ENCODE data around the gene SLC22A16.
A peak's percentile ranks its signal among the peaks of the same experiment; 100 is the strongest.
"Not testable (repeated sequence)": the region's sequence is repeated elsewhere in the genome, so short reads cannot be mapped to it uniquely, and the experiment has no call there.

DNA sequence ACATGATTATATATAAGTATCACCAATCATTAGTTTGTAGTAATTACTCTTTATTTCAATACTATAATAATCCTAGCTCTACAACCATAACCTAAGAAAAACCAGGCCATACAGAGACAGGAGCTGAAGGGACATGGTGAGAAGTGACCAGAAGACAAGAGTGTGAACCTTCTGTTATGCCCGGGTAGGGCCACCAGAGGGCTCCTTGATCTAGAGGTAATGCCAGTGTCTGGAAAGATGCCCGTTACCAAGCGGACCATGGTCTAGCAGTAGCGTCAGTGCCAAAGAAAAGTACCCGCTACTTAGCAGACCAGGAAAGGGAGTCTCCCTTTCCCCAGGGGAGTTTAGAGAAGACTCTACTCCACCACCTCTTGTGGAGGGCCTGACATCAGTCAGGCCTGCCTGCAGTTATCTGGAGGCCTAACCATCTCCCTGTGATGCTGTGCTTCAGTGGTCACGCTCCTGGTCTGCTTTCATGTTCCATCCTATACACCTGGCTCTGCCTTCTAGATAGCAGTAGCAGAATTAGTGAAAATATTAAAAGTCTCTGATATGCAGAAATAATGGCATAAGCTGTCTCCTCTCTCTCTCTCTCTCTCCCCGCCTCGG, 18.7 kb downstream of the SLC22A16 start:
- TF ChIP-seq, protein P1, sequence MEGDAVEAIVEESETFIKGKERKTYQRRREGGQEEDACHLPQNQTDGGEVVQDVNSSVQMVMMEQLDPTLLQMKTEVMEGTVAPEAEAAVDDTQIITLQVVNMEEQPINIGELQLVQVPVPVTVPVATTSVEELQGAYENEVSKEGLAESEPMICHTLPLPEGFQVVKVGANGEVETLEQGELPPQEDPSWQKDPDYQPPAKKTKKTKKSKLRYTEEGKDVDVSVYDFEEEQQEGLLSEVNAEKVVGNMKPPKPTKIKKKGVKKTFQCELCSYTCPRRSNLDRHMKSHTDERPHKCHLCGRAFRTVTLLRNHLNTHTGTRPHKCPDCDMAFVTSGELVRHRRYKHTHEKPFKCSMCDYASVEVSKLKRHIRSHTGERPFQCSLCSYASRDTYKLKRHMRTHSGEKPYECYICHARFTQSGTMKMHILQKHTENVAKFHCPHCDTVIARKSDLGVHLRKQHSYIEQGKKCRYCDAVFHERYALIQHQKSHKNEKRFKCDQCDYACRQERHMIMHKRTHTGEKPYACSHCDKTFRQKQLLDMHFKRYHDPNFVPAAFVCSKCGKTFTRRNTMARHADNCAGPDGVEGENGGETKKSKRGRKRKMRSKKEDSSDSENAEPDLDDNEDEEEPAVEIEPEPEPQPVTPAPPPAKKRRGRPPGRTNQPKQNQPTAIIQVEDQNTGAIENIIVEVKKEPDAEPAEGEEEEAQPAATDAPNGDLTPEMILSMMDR (IDR thresholded peaks at IDR 0.05), result peak in 3 of 6 experiments; percentile 22 to 32 (median 30)
- TF ChIP-seq POLR2A (IDR thresholded peaks at IDR 0.05), result not testable (repeated sequence)
